ENCODE measurements around the gene TCF4. TPM values are rescaled to one million over a fixed set of nuclear protein-coding genes. Genes with fewer than 3 reads are reported as not detected.

Gene TCF4
- total RNA-seq, 1 experiment from 2014 or later, result 143 TPM

DNA sequence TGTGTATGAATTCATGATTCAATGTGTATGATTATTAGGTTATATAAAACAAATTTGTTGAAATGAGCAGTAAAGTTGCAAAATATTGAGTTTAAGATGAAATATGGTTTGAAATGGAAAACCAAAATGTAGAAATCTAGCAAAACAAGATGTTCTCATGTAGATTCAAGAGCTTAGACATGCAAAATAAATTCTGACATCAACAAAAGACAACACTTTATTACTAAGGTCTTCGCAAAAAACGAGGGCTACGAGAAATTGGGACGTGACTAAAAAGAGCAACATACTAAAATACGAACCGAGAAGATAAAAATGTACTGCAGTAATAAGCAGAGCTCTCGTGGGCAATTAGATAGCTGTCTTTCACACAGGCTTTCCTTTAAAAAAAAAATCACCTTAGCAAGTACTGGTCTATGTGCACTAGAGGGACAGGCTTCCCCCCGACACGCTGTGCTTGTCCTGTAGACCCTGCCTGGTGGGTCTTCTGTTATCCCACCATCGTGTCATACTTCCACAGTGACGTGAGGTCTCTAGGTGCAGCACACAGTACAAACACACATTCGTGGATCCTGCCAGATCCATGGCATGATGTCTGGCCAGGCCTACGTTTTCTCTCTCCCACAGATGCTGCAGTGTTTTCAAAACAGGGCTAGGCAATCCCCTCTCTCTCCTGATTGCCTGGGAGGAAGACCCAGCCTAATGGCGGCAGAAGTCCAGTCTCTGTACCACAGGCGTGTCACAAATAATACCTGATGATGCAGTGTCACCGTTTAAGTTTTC is 240.8 kb downstream of the TCF4 start:
- Histone ChIP-seq H3K9me3 (ENCODE audit: low read depth, low read length, poor library complexity, severe bottlenecking) (no peaks in the 10 kb centered on the region), H3K4me1 (ENCODE audit: insufficient read depth, low read length, poor library complexity, severe bottlenecking) (peaks cover 96% of the 10 kb centered on the region), H3K27ac (ENCODE audit: low read depth, low read length, poor library complexity, severe bottlenecking) (peak overlapping the region; percentile 56), H3K36me3 (ENCODE audit: insufficient read depth, low read length, poor library complexity, severe bottlenecking) (no peaks in the 10 kb centered on the region), H3K4me3 (ENCODE audit: low read depth, low read length, poor library complexity, severe bottlenecking) (no peak overlapping the region), H3K27me3 (replicated peaks; ENCODE audit: insufficient read depth, low read depth, low read length, poor library complexity) (no peaks in the 10 kb centered on the region)
- ChIA-PET POLR2A (ENCODE audit: low non-redundant PET) (no interaction called here), CTCF (no interaction called here)
- BruUV-seq (replicated peaks), result no TSS peak
- intact Hi-C loops (cut with micrococcal nuclease; ENCODE audit: unreplicated experiment), result loop anchor here (10.0 kb wide), 1 partner anchor 158 kb away; no protein-coding TSS in a partner anchor
- DNase-seq (ENCODE audit: low spot score), result no peak
- no peak for TF ChIP-seq EZH2 (IDR thresholded peaks at IDR 0.05; ENCODE audit: borderline replicate concordance, low read depth, low read length, poor library complexity, severe bottlenecking)
- TF ChIP-seq, protein P1, sequence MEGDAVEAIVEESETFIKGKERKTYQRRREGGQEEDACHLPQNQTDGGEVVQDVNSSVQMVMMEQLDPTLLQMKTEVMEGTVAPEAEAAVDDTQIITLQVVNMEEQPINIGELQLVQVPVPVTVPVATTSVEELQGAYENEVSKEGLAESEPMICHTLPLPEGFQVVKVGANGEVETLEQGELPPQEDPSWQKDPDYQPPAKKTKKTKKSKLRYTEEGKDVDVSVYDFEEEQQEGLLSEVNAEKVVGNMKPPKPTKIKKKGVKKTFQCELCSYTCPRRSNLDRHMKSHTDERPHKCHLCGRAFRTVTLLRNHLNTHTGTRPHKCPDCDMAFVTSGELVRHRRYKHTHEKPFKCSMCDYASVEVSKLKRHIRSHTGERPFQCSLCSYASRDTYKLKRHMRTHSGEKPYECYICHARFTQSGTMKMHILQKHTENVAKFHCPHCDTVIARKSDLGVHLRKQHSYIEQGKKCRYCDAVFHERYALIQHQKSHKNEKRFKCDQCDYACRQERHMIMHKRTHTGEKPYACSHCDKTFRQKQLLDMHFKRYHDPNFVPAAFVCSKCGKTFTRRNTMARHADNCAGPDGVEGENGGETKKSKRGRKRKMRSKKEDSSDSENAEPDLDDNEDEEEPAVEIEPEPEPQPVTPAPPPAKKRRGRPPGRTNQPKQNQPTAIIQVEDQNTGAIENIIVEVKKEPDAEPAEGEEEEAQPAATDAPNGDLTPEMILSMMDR (conservative IDR thresholded peaks at IDR 0.05; ENCODE audit: low read depth, low read length), result no peak

DNA sequence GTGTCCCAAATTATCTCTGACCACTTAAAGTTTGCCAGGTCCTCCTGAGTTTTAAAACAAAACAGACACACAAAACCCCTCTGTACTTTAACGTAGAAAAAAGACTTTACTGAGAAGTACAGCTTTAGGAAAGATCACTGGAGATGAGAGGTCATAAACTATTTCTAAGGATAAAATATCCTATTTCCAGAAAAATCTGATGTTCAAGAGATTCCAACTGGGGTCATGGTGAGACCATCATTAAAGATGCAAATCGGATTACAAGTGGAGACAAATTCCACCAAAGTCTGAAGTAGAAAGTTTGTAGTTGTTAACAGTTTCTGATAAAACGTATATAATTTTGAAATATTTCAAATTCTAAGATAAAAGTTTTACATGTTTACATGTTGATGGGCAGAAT is 241.6 kb downstream of the TCF4 start:
- no peak for TF ChIP-seq EZH2 (IDR thresholded peaks at IDR 0.05; ENCODE audit: borderline replicate concordance, low read depth, low read length, poor library complexity, severe bottlenecking)
- TF ChIP-seq, protein P1 (conservative IDR thresholded peaks at IDR 0.05; ENCODE audit: low read depth, low read length), result no peak
- no peak for DNase-seq (ENCODE audit: low spot score)
- Histone ChIP-seq H3K27ac (ENCODE audit: low read depth, low read length, poor library complexity, severe bottlenecking) (peak overlapping the region; percentile 56), H3K4me1 (ENCODE audit: insufficient read depth, low read length, poor library complexity, severe bottlenecking) (peaks cover 96% of the 10 kb centered on the region), H3K9me3 (ENCODE audit: low read depth, low read length, poor library complexity, severe bottlenecking) (no peaks in the 10 kb centered on the region), H3K4me3 (ENCODE audit: low read depth, low read length, poor library complexity, severe bottlenecking) (no peak overlapping the region), H3K27me3 (replicated peaks; ENCODE audit: insufficient read depth, low read depth, low read length, poor library complexity) (no peaks in the 10 kb centered on the region), H3K36me3 (ENCODE audit: insufficient read depth, low read length, poor library complexity, severe bottlenecking) (no peaks in the 10 kb centered on the region)
- CTCF ChIA-PET, result no interaction called here
- intact Hi-C loops (cut with micrococcal nuclease; ENCODE audit: unreplicated experiment), result loop anchor here (10.0 kb wide), 1 partner anchor 158 kb away; no protein-coding TSS in a partner anchor
- POLR2A ChIA-PET (ENCODE audit: low non-redundant PET), result no interaction called here
- no TSS peak for BruUV-seq (replicated peaks)

- Histone ChIP-seq H3K9me3 (ENCODE audit: low read depth, low read length, poor library complexity, severe bottlenecking) (no peaks in the 10 kb centered on the region), H3K36me3 (ENCODE audit: insufficient read depth, low read length, poor library complexity, severe bottlenecking) (no peaks in the 10 kb centered on the region), H3K4me3 (ENCODE audit: low read depth, low read length, poor library complexity, severe bottlenecking) (no peak overlapping the region), H3K27me3 (replicated peaks; ENCODE audit: insufficient read depth, low read depth, low read length, poor library complexity) (no peaks in the 10 kb centered on the region), H3K27ac (ENCODE audit: low read depth, low read length, poor library complexity, severe bottlenecking) (peak overlapping the region; percentile 60), H3K4me1 (ENCODE audit: insufficient read depth, low read length, poor library complexity, severe bottlenecking) (peaks cover 95% of the 10 kb centered on the region)
- intact Hi-C loops (cut with micrococcal nuclease; ENCODE audit: unreplicated experiment), result loop anchor here (10.0 kb wide), 1 partner anchor 159 kb away; no protein-coding TSS in a partner anchor
- TF ChIP-seq, protein P1 (conservative IDR thresholded peaks at IDR 0.05; ENCODE audit: low read depth, low read length), result no peak
- TF ChIP-seq EZH2 (IDR thresholded peaks at IDR 0.05; ENCODE audit: borderline replicate concordance, low read depth, low read length, poor library complexity, severe bottlenecking), result no peak
- POLR2A ChIA-PET (ENCODE audit: low non-redundant PET), result no interaction called here
- no TSS peak for BruUV-seq (replicated peaks)
- DNase-seq (ENCODE audit: low spot score), result no peak
- CTCF ChIA-PET, result no interaction called here
Measured at GRCh38 chr18:55345103-55345950, 242.7 kb downstream of the TCF4 start.

Data from A673 (cell line).